H54 (cell line): ENCODE data around the gene TEX26.

Experiments
- DNase-seq: peaks from one replicate; pipeline ENCODE4 v3.0.0; 2011; ENCODE audit warnings: low spot score, mixed read lengths; ENCODE audit not compliant: insufficient read length
- FAIRE-seq: peaks from 3 replicates; lab custom pipeline; 2011; peaks lifted over from hg19 to GRCh38; lab: Jason Lieb, UNC
- POLR2A ChIP-seq: IDR thresholded peaks from 2 replicates; pipeline ENCODE4 v1.6.1; 2011; ENCODE audit warnings: low read depth, mild to moderate bottlenecking, low read length

Gene TEX26

GRCh38 chr13:30974350-30974749 is 41.9 kb downstream of the TEX26 start:
- no peak for DNase-seq
- no peak for TF ChIP-seq POLR2A

DNA sequence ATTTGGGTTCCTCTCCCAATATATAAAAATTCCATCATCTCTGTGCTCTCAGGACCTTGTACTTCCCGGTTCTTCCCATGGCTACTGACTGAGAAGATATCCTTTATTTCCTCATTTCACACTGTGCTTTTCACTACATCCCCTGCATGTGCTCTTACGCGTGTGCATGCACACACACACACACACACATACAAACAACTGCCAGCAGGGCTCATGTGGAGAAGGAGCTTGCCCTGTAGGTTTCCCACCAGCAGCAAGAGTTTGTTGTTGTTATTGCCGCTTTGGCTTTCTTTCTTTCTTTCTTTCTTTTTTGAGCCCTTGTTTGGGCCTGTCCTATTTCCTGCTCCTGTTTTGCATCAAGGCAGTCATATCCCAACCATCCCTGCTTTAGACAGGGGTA is 43.6 kb downstream of the TEX26 start:
- TF ChIP-seq POLR2A = no peak
- no peak for DNase-seq
- no peak for FAIRE-seq

More at GRCh38 chr13:30974350-30974749, 41.9 kb downstream of the TEX26 start:
- no peak for FAIRE-seq

DNA sequence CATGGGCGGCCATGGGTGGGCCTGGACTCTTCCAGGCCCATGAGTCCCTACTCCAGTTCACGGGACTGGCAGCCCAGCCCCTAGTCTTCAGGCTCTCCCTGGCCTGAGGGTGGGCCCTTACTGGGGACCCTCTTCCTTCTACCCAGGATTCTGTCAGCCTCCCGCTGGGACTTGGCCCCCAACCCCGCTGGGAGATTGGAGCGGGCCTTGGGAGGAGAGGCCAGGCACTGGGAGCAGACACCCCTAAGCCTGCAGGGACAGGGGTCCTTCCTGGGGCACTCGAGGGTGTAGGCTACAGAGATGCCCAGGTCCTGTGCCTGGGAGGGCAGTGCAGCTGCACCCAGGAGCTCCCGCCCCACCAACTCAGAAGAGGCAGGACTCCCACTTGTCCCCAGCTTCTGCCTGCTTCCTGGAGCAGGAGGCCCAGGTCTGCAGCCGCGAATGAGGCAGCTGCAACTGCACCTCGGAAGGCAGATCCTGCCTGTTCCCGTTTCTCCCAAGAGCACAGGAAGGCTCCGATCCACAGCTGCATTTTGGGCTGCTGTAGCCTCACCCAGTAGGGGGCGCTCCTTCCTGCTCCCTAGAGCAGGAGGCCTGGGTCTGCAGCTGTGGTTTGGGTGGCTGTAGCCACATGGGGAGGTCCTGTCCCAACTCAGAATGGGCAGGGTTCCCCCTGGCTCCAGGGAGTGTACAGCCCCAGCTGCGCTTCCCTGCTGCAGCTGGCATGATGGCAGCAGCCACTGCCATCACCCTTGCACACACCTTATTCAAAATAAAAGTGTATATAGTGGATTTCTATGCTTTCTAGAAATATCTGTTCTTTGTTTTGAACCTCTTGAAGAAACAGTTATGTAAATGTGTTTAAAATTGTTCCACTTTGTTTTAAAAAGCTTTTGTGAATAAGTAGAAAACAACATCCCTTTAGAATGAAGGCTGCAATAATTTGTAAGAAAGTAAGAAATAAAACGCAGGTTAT is 46.8 kb downstream of the TEX26 start:
- DNase-seq (no peak), FAIRE-seq (no peak)
- TF ChIP-seq POLR2A = no peak

DNA sequence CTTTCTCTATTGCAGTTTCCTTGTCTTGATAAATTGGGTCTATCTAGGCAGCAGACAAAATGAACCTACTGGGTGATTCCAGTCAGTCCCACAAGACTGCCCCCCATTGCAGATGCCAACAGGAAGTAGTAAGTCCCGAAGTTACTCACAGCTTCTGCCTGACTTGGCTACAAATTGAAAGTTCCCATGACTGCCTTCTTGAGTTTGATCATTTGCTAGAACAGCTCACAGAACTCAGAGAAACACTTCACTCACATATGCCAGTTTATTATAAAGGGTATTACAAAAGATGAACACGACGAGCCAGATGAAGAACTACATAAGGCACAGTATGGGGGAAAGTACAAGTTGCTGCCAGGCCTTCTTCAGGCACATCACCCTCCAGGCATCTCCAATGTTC is 50.0 kb downstream of the TEX26 start:
- DNase-seq = no peak
- TF ChIP-seq POLR2A = no peak
- no peak for FAIRE-seq

DNA sequence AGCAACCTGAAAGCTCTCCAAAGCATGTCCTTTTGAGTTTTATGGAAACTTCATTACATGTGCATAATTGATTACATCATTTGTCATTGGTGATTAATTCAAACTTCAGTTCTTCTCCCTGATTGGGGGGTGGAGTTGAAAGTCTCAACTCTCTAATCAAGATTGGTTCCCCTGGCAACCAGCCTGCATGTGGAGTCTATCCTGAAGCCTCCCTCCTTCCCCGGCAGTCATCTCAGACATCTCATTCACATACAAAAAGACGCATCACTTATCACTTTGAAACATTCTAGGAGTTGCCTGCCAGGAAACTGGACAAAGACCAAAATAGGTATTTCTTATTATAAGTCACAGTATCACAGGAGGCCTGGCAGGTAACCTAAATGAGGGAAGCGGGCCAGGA is 50.5 kb downstream of the TEX26 start:
- FAIRE-seq (no peak), DNase-seq (no peak)
- TF ChIP-seq POLR2A = no peak

- DNase-seq (no peak), FAIRE-seq (no peak)
- TF ChIP-seq POLR2A = no peak
Measured at GRCh38 chr13:30983431-30983830, 51.0 kb downstream of the TEX26 start.

DNA sequence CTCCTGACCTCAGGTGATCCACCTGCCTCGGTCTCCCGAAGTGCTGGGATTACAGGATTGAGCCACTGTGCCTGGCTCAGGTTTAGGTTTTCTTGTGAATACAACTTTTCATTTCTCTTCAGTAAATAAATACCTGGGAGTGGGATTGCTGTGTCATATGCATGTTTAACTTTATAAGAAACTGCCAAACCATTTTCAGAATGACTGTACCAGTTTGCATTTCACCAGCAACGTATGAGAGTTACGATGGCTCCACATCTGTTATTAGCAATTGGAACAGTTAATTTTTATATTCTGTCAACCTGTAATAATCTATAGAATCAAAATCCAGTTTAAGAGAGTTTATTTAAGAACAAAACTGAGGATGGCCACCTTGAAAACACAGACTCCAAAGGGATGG is 52.2 kb downstream of the TEX26 start:
- no peak for TF ChIP-seq POLR2A
- no peak for DNase-seq
- no peak for FAIRE-seq

GRCh38 chr13:30985637-30986205 is 53.3 kb downstream of the TEX26 start:
- FAIRE-seq (peak; percentile 93), DNase-seq (no peak)
- TF ChIP-seq POLR2A = no peak

DNA sequence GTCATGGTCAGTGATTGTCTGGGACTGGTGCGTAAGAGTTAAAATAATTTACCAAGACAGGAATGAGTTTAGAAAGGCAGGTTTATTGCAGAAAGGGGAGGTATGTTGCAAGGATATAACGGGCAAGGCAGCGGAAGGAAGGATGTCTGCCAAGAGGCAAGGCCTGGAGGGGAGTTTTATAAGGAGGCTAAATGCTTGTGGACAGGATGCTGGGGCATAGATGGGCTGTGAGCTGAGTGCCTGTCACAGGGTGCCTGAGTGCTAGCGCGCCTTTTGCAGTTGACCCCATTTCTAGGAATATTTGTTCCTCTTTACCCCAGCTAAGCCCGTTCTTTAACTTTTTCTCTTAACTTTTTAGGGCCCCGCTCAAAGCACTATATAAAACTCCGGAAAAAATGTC is 58.7 kb downstream of the TEX26 start:
- no peak for TF ChIP-seq POLR2A
- no peak for FAIRE-seq

DNA sequence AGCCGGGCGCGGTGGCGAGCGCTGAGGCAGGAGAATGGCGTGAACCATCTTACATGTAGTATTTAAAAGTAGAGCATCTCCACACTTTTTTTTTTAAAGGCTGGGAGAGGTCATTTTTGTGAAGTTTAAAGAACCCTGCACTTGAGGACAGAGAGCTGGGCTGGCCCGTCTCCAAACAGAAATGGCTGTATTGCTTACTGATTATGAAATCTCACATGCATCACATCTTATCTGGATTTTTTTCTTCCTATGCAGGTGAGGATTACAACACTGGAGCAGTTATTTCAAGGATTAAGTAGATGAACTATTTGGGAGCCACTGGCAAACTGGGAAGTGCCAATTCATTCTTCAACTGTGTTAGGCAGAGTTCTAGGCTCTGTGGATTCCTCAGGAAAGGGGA is 59.5 kb downstream of the TEX26 start:
- TF ChIP-seq POLR2A = no peak
- no peak for DNase-seq
- FAIRE-seq = no peak

More for the DNA sequence above, 58.7 kb downstream of the TEX26 start:
- no peak for DNase-seq

- DNase-seq = no peak
- FAIRE-seq = no peak
- no peak for TF ChIP-seq POLR2A
Measured at GRCh38 chr13:30995331-30995730, 62.9 kb downstream of the TEX26 start.

DNA sequence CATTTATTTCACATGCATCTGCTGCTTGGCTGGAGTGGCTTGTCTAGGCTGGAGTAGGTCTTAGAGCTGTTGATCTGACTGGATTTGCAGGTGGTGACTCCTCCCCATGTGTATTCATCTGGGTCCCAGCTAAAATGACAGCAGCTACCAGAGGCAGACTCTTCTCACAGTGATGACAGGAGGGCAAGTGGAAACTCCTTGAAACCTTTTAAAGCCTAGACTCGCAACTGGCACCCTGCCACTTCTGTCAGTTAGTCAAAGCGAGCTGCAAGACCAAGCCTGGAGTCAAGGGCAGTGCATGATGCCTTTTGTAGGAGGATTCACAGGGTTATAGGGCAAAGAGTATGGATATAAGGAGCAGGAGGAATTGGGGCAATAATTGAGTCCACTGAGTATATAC is 65.2 kb downstream of the TEX26 start:
- no peak for TF ChIP-seq POLR2A
- FAIRE-seq (no peak), DNase-seq (no peak)

DNA sequence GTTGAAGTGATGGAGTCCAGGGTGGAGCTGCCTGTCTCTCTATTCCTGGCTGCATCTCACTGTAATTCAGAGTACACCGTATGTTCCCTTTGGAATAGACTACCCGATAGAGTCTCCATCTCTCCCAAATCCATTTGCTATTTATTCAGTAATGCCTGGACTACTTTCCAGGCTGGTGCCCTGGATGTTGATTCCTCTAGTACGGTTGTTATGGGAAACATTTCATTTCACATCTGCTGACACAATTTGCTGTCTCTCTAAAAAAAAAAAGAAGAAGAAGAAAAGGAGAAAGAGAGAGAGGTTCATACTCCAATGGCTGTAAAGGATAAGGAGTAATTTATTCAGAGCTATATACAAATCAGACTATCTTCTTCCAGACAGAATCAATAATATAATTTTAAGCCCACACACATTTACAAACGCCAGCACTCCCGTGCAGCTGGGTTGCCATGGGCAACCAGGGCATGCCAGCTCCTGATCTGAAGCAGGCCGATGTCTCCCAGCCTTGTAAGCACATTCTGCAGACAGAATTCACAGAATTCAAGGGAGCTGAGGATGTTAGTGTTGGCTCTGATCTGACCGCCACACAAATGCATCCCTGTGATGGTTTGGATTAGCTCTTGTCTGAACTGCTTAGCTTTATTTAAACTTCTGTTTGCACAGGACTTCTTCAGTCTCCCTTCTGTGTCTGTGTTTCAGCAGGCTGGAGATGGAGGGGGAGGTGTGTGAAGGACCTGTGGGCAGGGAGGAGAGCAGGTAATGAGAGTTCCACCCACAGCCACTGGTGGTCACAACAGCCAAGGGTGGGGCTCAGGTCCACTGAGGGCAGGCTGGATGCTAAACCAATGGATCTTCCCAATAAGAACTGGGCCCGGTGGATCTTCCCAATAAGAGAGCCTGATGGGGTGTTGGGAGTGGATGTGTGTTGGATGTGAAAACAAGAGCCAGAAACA is 66.0 kb downstream of the TEX26 start:
- FAIRE-seq (no peak), DNase-seq (no peak)
- TF ChIP-seq POLR2A = no peak
